ENCODE results near the gene GEMIN5. TPM values are rescaled to one million over a fixed set of nuclear protein-coding genes. Genes with fewer than 3 reads are reported as not detected.
"Not testable (repeated sequence)": the region's sequence is repeated elsewhere in the genome, so short reads cannot be mapped to it uniquely, and the experiment has no call there.

Gene GEMIN5, protein sequence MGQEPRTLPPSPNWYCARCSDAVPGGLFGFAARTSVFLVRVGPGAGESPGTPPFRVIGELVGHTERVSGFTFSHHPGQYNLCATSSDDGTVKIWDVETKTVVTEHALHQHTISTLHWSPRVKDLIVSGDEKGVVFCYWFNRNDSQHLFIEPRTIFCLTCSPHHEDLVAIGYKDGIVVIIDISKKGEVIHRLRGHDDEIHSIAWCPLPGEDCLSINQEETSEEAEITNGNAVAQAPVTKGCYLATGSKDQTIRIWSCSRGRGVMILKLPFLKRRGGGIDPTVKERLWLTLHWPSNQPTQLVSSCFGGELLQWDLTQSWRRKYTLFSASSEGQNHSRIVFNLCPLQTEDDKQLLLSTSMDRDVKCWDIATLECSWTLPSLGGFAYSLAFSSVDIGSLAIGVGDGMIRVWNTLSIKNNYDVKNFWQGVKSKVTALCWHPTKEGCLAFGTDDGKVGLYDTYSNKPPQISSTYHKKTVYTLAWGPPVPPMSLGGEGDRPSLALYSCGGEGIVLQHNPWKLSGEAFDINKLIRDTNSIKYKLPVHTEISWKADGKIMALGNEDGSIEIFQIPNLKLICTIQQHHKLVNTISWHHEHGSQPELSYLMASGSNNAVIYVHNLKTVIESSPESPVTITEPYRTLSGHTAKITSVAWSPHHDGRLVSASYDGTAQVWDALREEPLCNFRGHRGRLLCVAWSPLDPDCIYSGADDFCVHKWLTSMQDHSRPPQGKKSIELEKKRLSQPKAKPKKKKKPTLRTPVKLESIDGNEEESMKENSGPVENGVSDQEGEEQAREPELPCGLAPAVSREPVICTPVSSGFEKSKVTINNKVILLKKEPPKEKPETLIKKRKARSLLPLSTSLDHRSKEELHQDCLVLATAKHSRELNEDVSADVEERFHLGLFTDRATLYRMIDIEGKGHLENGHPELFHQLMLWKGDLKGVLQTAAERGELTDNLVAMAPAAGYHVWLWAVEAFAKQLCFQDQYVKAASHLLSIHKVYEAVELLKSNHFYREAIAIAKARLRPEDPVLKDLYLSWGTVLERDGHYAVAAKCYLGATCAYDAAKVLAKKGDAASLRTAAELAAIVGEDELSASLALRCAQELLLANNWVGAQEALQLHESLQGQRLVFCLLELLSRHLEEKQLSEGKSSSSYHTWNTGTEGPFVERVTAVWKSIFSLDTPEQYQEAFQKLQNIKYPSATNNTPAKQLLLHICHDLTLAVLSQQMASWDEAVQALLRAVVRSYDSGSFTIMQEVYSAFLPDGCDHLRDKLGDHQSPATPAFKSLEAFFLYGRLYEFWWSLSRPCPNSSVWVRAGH (N-terminal part only)
- total RNA-seq (2014; rRNA removed; shearing (Covaris generic); ENCODE audit: low replicate concordance): 19.3 and 20.8 TPM in 2 replicates

DNA sequence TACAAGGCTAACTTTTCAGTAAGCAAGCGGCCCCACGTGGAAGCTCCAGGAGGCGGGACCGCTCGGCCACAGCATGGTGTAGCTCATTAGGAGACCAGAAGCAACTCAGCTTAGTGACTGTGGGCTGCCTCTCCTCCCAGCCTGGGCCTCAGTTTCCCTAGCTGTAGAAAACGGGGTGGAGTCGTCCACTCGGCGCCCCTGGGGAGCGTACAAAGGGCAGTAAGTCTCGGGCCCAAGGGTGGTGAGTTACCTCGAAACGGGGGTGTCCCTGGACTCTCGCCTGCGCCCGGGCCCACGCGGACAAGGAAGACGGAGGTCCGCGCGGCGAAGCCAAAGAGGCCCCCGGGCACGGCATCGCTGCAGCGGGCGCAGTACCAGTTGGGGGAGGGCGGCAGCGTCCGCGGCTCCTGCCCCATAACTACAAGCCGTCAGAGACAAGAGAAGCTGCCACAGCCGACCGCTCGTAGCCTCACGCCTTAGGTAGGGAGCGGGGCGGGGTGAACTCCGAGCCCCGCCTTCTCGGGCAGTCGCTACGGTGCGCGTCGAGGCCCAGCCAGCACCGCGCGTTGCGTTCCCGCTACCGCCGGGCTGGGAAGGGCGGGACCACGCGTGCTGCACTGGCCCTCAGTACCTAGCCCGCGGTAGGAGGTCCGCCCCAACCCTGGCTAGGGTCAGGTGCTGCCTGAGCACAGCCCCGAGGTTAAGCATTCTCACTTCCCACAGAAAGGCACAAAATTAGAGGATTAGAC is at the start of gene GEMIN5:
Gene GEMIN5, minus strand, starts transcription at position 494 of the 749 bp plus-strand sequence. Its CDS starts 78 bp downstream, at position 416.
- no peaks in the 10 kb centered on the region for H4K20me1 ChIP-seq (ENCODE audit: insufficient read depth, low read depth, low read length)
- peak within 1 kb of the TSS; percentile 80 for H3K4me2 ChIP-seq (ENCODE audit: low read depth, low read length, poor library complexity, severe bottlenecking)
- no peaks in the 10 kb centered on the region for H3K9me3 ChIP-seq (ENCODE audit: low read length)
- H3K9me2 ChIP-seq (replicated peaks; ENCODE audit: insufficient read depth, low read length): no peaks in the 10 kb centered on the region
- peak within 1 kb of the TSS; percentile 51; the same call in 1 of the 2 replicates for H2AFZ ChIP-seq (ENCODE audit: low read length)
- H3K27ac ChIP-seq (ENCODE audit: low read length): peak within 1 kb of the TSS; percentile 8; the same call in 1 of the 2 replicates
- H3K27me3 ChIP-seq (ENCODE audit: low read length): no peaks in the 10 kb centered on the region
- peak within 1 kb of the TSS; percentile 82 for H3K9ac ChIP-seq (ENCODE audit: low read length)
- H3K4me3 ChIP-seq (ENCODE audit: low read length): peak within 1 kb of the TSS; percentile 80
- peaks cover 17% of the 10 kb centered on the region for H3K36me3 ChIP-seq (ENCODE audit: insufficient read depth, low read length)
- H3K4me1 ChIP-seq (ENCODE audit: low read length): peaks cover 41% of the 10 kb centered on the region
- peak; percentile 96 for DNase-seq
- H3K79me2 ChIP-seq (ENCODE audit: low read length): peaks cover 66% of the 10 kb centered on the region

DNA sequence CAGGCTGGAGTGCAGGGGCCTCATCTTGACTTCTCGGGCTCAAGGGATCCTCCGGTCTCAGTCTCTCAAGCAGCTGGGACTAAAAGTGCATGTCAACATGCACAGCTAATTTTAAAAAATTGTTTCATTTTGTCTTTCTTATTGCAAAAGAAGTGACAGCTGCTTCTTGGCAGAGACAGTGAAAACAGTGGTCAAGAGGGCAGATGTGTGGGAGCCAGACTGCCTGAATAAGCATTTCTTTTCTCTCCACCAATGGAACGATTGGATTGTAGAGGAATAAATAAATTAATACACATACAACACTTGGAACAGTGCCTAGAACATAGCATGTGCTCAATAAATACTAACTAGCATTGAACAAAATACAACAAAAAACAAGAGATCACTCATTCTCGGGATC is 48.1 kb upstream of the GEMIN5 start:
- DNase-seq: no peak
- Histone ChIP-seq H3K36me3 (ENCODE audit: insufficient read depth, low read length) (no peaks in the 10 kb centered on the region), H2AFZ (ENCODE audit: low read length) (no peak overlapping the region), H3K4me3 (ENCODE audit: low read length) (no peak overlapping the region), H3K27me3 (ENCODE audit: low read length) (no peaks in the 10 kb centered on the region), H3K27ac (ENCODE audit: low read length) (no peak overlapping the region), H3K9ac (ENCODE audit: low read length) (no peak overlapping the region), H4K20me1 (ENCODE audit: insufficient read depth, low read depth, low read length) (no peaks in the 10 kb centered on the region), H3K9me2 (replicated peaks; ENCODE audit: insufficient read depth, low read length) (no peaks in the 10 kb centered on the region), H3K4me1 (ENCODE audit: low read length) (no peaks in the 10 kb centered on the region), H3K9me3 (ENCODE audit: low read length) (no peaks in the 10 kb centered on the region), H3K79me2 (ENCODE audit: low read length) (no peaks in the 10 kb centered on the region), H3K4me2 (ENCODE audit: low read depth, low read length, poor library complexity, severe bottlenecking) (no peak overlapping the region)

DNA sequence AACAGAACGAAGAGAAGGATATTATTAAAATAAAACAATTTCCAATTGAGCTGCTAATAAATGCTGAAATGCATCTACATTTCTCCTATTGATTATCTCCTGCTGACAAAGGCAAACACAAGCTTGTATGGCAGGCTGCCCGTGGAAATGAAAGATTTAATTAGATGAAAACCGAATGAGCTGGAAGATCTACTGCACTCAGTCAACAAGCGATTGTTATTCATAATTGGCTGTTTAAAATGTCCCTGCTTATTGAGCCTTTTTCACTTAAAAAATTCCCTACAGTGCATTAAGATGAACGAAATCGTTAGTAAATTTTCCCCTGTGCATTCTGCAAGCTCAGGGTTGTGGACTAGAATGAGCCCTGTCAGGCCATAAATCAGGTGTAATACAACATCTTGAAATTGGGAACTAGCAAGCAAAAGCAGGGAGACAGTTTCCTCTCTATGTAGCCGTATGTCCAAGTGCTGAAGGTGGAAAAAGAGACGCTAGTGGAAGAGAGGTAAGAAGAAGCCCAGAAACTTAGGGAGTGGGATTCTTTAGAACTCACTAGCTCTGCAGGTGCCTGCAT is 47.0 kb upstream of the GEMIN5 start:
- Histone ChIP-seq H3K79me2 (ENCODE audit: low read length) (no peaks in the 10 kb centered on the region), H4K20me1 (ENCODE audit: insufficient read depth, low read depth, low read length) (no peaks in the 10 kb centered on the region), H3K4me2 (ENCODE audit: low read depth, low read length, poor library complexity, severe bottlenecking) (no peak overlapping the region), H3K27ac (ENCODE audit: low read length) (no peak overlapping the region), H3K27me3 (ENCODE audit: low read length) (no peaks in the 10 kb centered on the region), H3K9me3 (ENCODE audit: low read length) (no peaks in the 10 kb centered on the region), H3K9ac (ENCODE audit: low read length) (no peak overlapping the region), H3K36me3 (ENCODE audit: insufficient read depth, low read length) (no peaks in the 10 kb centered on the region), H3K9me2 (replicated peaks; ENCODE audit: insufficient read depth, low read length) (no peaks in the 10 kb centered on the region), H2AFZ (ENCODE audit: low read length) (no peak overlapping the region), H3K4me1 (ENCODE audit: low read length) (no peaks in the 10 kb centered on the region), H3K4me3 (ENCODE audit: low read length) (no peak overlapping the region)
- no peak for DNase-seq

DNA sequence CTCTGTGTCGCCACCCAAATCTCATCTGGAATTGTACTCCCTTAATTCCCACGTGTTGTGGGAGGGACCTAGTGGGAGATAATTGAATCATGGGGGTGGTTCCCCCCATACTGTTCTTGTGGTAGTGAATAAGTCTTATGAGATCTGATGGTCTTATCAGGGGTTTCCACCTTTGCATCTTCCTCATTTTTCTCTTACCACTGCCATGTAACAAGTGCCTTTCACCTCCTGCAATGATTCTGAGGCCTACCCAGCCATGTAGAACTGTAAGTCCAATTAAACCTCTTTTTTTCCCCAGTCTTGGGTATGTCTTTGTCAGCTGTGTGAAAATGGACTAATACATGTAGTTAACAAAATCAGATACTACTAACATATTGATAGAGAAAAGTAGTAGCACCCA is 40.3 kb upstream of the GEMIN5 start:
- H3K9ac ChIP-seq (ENCODE audit: low read length); H3K4me2 ChIP-seq (ENCODE audit: low read depth, low read length, poor library complexity, severe bottlenecking); H3K27me3 ChIP-seq (ENCODE audit: low read length); H3K4me1 ChIP-seq (ENCODE audit: low read length); H2AFZ ChIP-seq (ENCODE audit: low read length); H3K27ac ChIP-seq (ENCODE audit: low read length); H3K4me3 ChIP-seq (ENCODE audit: low read length); H3K9me2 ChIP-seq (replicated peaks; ENCODE audit: insufficient read depth, low read length); H3K9me3 ChIP-seq (ENCODE audit: low read length); H3K36me3 ChIP-seq (ENCODE audit: insufficient read depth, low read length); H4K20me1 ChIP-seq (ENCODE audit: insufficient read depth, low read depth, low read length); H3K79me2 ChIP-seq (ENCODE audit: low read length); DNase-seq: not testable (repeated sequence)

DNA sequence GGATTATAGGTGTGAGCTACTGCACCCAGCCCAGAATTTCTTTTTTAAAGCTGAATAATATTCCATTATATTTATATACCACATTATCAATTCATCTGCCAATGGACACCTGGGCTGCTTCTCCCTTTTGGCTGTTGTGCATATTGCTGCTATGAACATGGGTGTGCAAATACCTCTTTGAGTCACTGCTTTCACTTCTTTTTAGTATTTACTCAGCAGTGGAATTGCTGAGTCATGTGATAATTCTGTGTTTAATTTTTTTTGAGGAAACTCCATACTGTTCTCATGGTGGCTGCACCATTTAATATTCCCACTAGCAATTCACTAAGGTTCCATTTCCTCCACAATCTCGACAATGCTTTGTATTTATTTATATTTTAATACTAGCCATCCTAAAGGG is 39.4 kb upstream of the GEMIN5 start:
- Histone ChIP-seq H3K9me3 (ENCODE audit: low read length) (no peaks in the 10 kb centered on the region), H3K4me1 (ENCODE audit: low read length) (no peaks in the 10 kb centered on the region), H3K9me2 (replicated peaks; ENCODE audit: insufficient read depth, low read length) (no peaks in the 10 kb centered on the region), H3K27ac (ENCODE audit: low read length) (no peak overlapping the region), H3K79me2 (ENCODE audit: low read length) (no peaks in the 10 kb centered on the region), H3K4me2 (ENCODE audit: low read depth, low read length, poor library complexity, severe bottlenecking) (no peak overlapping the region), H4K20me1 (ENCODE audit: insufficient read depth, low read depth, low read length) (no peaks in the 10 kb centered on the region), H3K27me3 (ENCODE audit: low read length) (no peaks in the 10 kb centered on the region), H2AFZ (ENCODE audit: low read length) (no peak overlapping the region), H3K36me3 (ENCODE audit: insufficient read depth, low read length) (no peaks in the 10 kb centered on the region), H3K9ac (ENCODE audit: low read length) (no peak overlapping the region), H3K4me3 (ENCODE audit: low read length) (no peak overlapping the region)
- no peak for DNase-seq

DNA sequence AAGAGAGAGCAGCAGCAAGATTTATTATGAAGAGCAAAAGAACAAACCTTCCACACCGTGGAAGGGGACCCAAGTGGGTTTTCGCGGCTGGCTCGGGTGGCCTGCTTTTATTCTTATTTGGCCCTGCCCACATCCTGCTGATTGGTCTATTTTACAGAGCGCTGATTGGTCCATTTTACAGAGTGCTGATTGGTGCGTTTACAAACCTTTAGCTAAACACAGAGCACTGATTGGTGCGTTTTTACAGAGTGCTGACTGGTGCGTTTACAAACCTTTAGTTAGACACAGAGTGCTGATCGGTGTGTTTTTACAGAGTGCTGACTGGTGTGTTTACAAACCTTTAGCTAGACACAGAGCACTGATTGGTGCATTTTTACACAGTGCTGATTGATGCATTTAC is 38.1 kb upstream of the GEMIN5 start:
- H3K27ac ChIP-seq (ENCODE audit: low read length); H3K4me2 ChIP-seq (ENCODE audit: low read depth, low read length, poor library complexity, severe bottlenecking); H2AFZ ChIP-seq (ENCODE audit: low read length); DNase-seq; H4K20me1 ChIP-seq (ENCODE audit: insufficient read depth, low read depth, low read length); H3K4me3 ChIP-seq (ENCODE audit: low read length); H3K9me2 ChIP-seq (replicated peaks; ENCODE audit: insufficient read depth, low read length); H3K9me3 ChIP-seq (ENCODE audit: low read length); H3K9ac ChIP-seq (ENCODE audit: low read length); H3K4me1 ChIP-seq (ENCODE audit: low read length); H3K36me3 ChIP-seq (ENCODE audit: insufficient read depth, low read length); H3K27me3 ChIP-seq (ENCODE audit: low read length); H3K79me2 ChIP-seq (ENCODE audit: low read length): not testable (repeated sequence)

DNA sequence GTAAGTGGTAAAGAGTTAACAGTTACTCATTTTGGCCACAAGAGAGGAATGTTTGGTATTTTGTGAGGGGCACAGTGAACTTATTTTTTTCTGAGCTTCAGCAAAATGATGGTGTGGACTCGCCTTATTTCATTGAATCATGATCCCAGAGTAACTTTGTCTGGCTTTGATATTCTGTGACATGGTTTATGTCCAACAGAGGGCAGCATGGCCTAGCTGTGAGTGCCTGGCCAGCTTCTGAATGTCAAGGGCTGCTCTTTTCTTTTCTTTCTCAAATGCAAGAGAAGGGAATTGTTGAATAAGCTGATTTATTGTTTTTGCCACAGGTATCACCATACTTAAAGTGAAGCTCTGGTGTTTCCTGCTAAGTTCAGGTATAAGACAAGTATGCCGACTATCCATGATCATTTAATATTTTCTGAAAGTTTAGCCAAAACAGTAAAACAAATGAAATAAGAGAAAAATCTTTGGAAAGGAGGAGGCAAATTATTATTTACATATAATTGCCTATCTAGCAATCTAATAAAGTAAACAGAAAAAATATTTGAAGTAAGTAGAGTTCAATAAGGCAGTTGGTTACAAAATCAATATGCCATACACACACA is 34.6 kb upstream of the GEMIN5 start:
- H3K4me3 ChIP-seq (ENCODE audit: low read length): no peak overlapping the region
- no peaks in the 10 kb centered on the region for H4K20me1 ChIP-seq (ENCODE audit: insufficient read depth, low read depth, low read length)
- peaks cover 15% of the 10 kb centered on the region for H3K4me1 ChIP-seq (ENCODE audit: low read length)
- no peaks in the 10 kb centered on the region for H3K9me3 ChIP-seq (ENCODE audit: low read length)
- no peaks in the 10 kb centered on the region for H3K27me3 ChIP-seq (ENCODE audit: low read length)
- no peak overlapping the region for H3K27ac ChIP-seq (ENCODE audit: low read length)
- no peaks in the 10 kb centered on the region for H3K79me2 ChIP-seq (ENCODE audit: low read length)
- H3K4me2 ChIP-seq (ENCODE audit: low read depth, low read length, poor library complexity, severe bottlenecking): no peak overlapping the region
- H3K9ac ChIP-seq (ENCODE audit: low read length): no peak overlapping the region
- peak; percentile 77 for DNase-seq
- H3K36me3 ChIP-seq (ENCODE audit: insufficient read depth, low read length): peaks cover 16% of the 10 kb centered on the region
- no peaks in the 10 kb centered on the region for H3K9me2 ChIP-seq (replicated peaks; ENCODE audit: insufficient read depth, low read length)
- no peak overlapping the region for H2AFZ ChIP-seq (ENCODE audit: low read length)
